ENCODE results near the gene HMOX1. TPM values are rescaled to one million over a fixed set of nuclear protein-coding genes. Genes with fewer than 3 reads are reported as not detected.

The HMOX1 gene
- polyA plus RNA-seq, 1 donor from 2014 or later, result not detected

GRCh38 chr22:35344956-35345690 lies 35.8 kb upstream of the HMOX1 start:
- no peak overlapping the region for H3K4me2 ChIP-seq (ENCODE audit: low read length)
- H3K9ac ChIP-seq (ENCODE audit: low read length), result no peak overlapping the region
- H3F3A ChIP-seq (ENCODE audit: insufficient read depth, low read length, poor library complexity, severe bottlenecking), result no peaks in the 10 kb centered on the region
- H3K9me3 ChIP-seq (ENCODE audit: low read length), result no peaks in the 10 kb centered on the region
- no peaks in the 10 kb centered on the region for H3K36me3 ChIP-seq (ENCODE audit: insufficient read depth, low read length)
- TF ChIP-seq RAD21 (conservative IDR thresholded peaks at IDR 0.05), result no peak
- no peak for TF ChIP-seq EP300 (conservative IDR thresholded peaks at IDR 0.05; ENCODE audit: poor library complexity, severe bottlenecking)
- no peak for TF ChIP-seq EZH2 (IDR thresholded peaks at IDR 0.05; ENCODE audit: borderline replicate concordance, insufficient read depth, low read length, poor library complexity, severe bottlenecking)
- no peak for TF ChIP-seq SMC3 (conservative IDR thresholded peaks at IDR 0.05; ENCODE audit: poor library complexity)
- no peak for TF ChIP-seq CTCF (IDR thresholded peaks at IDR 0.05; ENCODE audit: poor library complexity, severe bottlenecking)
- no peak for TF ChIP-seq REST (IDR thresholded peaks at IDR 0.05; ENCODE audit: borderline replicate concordance)
- no peak for TF ChIP-seq TAF1 (IDR thresholded peaks at IDR 0.05; ENCODE audit: low read depth)
- no peak for TF ChIP-seq MXI1 (conservative IDR thresholded peaks at IDR 0.05; ENCODE audit: poor library complexity, severe bottlenecking)
- TF ChIP-seq POLR2AphosphoS5 (IDR thresholded peaks at IDR 0.05), result no peak
- H3K79me2 ChIP-seq (replicated peaks; ENCODE audit: insufficient read depth, low read length), result no peaks in the 10 kb centered on the region
- no peaks in the 10 kb centered on the region for H3K27me3 ChIP-seq (ENCODE audit: insufficient read depth, low read depth, low read length)
- no peak overlapping the region for H2AFZ ChIP-seq (ENCODE audit: low read depth, low read length)
- H3K9me2 ChIP-seq (ENCODE audit: insufficient read depth, low read length), result no peaks in the 10 kb centered on the region
- no peak overlapping the region for H3K27ac ChIP-seq (ENCODE audit: low read length)
- no peaks in the 10 kb centered on the region for H4K20me1 ChIP-seq (ENCODE audit: insufficient read depth)
- H3K4me3 ChIP-seq (ENCODE audit: low read length), result no peak overlapping the region

DNA sequence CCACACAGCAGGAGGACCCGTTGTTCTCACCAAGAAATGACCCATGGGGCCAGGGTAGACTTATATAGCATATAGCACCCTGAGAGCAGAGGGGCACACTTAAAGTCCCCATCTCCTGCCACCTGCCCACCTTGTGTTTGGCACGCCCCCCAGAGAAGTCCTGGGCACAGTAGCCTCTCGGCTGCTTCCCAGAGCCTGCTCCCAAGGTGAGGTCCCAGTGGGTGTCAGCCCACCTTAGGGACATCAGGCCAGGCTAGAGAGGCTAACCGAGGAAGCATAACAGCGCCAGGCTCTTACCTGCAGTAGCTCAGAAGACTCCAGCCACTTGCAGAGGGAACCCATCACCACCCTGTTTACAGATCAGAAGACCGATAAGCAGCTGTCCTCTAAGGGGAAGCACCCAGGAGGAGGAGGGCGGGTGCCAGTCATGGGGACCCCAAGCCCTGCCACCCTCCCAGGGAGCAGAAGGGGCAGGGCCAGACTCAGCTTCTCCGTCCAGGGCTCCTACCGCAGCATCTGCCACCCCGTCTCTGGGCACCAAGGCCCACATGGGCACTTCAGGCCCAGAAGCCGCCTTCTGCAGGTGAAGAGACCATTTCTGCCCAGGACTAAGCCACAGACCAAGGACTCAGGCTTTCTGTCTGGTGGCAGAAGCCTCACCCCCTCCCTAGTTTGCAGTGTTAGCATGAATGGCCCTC lies 34.9 kb upstream of the HMOX1 start:
- H2AFZ ChIP-seq (ENCODE audit: low read depth, low read length), result no peak overlapping the region
- no peak overlapping the region for H3K9ac ChIP-seq (ENCODE audit: low read length)
- no peaks in the 10 kb centered on the region for H3K36me3 ChIP-seq (ENCODE audit: insufficient read depth, low read length)
- TF ChIP-seq EP300 (conservative IDR thresholded peaks at IDR 0.05; ENCODE audit: poor library complexity, severe bottlenecking) (no peak), EZH2 (IDR thresholded peaks at IDR 0.05; ENCODE audit: borderline replicate concordance, insufficient read depth, low read length, poor library complexity, severe bottlenecking) (no peak), CTCF (IDR thresholded peaks at IDR 0.05; ENCODE audit: poor library complexity, severe bottlenecking) (no peak), REST (IDR thresholded peaks at IDR 0.05; ENCODE audit: borderline replicate concordance) (no peak), SMC3 (conservative IDR thresholded peaks at IDR 0.05; ENCODE audit: poor library complexity) (no peak), POLR2AphosphoS5 (IDR thresholded peaks at IDR 0.05) (no peak), MXI1 (conservative IDR thresholded peaks at IDR 0.05; ENCODE audit: poor library complexity, severe bottlenecking) (no peak), RAD21 (conservative IDR thresholded peaks at IDR 0.05) (no peak), TAF1 (IDR thresholded peaks at IDR 0.05; ENCODE audit: low read depth) (no peak)
- no peaks in the 10 kb centered on the region for H3K9me3 ChIP-seq (ENCODE audit: low read length)
- H3K4me3 ChIP-seq (ENCODE audit: low read length), result no peak overlapping the region
- H3K27me3 ChIP-seq (ENCODE audit: insufficient read depth, low read depth, low read length), result no peaks in the 10 kb centered on the region
- H3K79me2 ChIP-seq (replicated peaks; ENCODE audit: insufficient read depth, low read length), result no peaks in the 10 kb centered on the region
- H3K4me2 ChIP-seq (ENCODE audit: low read length), result no peak overlapping the region
- no peaks in the 10 kb centered on the region for H4K20me1 ChIP-seq (ENCODE audit: insufficient read depth)
- no peaks in the 10 kb centered on the region for H3F3A ChIP-seq (ENCODE audit: insufficient read depth, low read length, poor library complexity, severe bottlenecking)
- no peaks in the 10 kb centered on the region for H3K9me2 ChIP-seq (ENCODE audit: insufficient read depth, low read length)
- no peak overlapping the region for H3K27ac ChIP-seq (ENCODE audit: low read length)
